CD8-positive, alpha-beta memory T cell (primary cell): ENCODE results near the gene ERI3. TPM values are rescaled to one million over a fixed set of nuclear protein-coding genes. Genes with fewer than 3 reads are reported as not detected.

Source experiments
- CTCF ChIA-PET: fragments of 350-600 bp; sonication (Branson Sonifier 250); formaldehyde crosslinking; loops from one replicate; lab custom pipeline; 2021; ENCODE audit warnings: antibody characterized with exemption; lab: Charles Lee
- POLR2A ChIA-PET: fragments of 350-600 bp; sonication (Branson Sonifier 250); formaldehyde crosslinking; loops from one replicate; lab custom pipeline; 2021; ENCODE audit warnings: antibody characterized with exemption; lab: Charles Lee
- DNase-seq, 5 donors: peaks; one replicate each; pipeline versions ENCODE4 v3.0.0 to v3.0.0-alpha.2; 2020 to 2022; ENCODE audit warnings: mixed read lengths in 1 of 5
- H3K27ac ChIP-seq: one replicate; pipeline ENCODE4 v1.7.0; 2013; ENCODE audit warnings: low read depth, mild to moderate bottlenecking, low read length, moderate library complexity
- H3K27me3 ChIP-seq: 2 replicates; pipeline ENCODE4 v1.7.0; 2013; ENCODE audit warnings: low read length, mild to moderate bottlenecking; ENCODE audit not compliant: insufficient read depth, poor library complexity, severe bottlenecking
- H3K36me3 ChIP-seq: 2 replicates; pipeline ENCODE4 v1.7.0; 2013; ENCODE audit warnings: mild to moderate bottlenecking, low read length, moderate library complexity; ENCODE audit not compliant: insufficient read depth
- H3K4me1 ChIP-seq: 2 replicates; pipeline ENCODE4 v1.7.0; 2013; ENCODE audit warnings: mild to moderate bottlenecking, low read length, moderate library complexity; ENCODE audit not compliant: insufficient read depth
- H3K4me3 ChIP-seq: 2 replicates; pipeline ENCODE4 v1.7.0; 2013; ENCODE audit warnings: mild to moderate bottlenecking, low read length
- H3K9me3 ChIP-seq: 2 replicates; pipeline ENCODE4 v1.7.0; 2013; ENCODE audit warnings: mild to moderate bottlenecking, low read length
- H3K27ac Mint-ChIP-seq, 8 donors: one replicate each; pipeline ENCODE4 v1.8.0; 2020 to 2021; ENCODE audit warnings: mixed read lengths in 8 of 8, mild to moderate bottlenecking in 6 of 8, inconsistent platforms in 3 of 8, moderate library complexity in 3 of 8
- H3K27me3 Mint-ChIP-seq, 2 donors: one replicate each; pipeline ENCODE4 v1.8.0; 2020 to 2021; ENCODE audit warnings: mixed read lengths in 2 of 2, mild to moderate bottlenecking in 1 of 2, moderate library complexity in 1 of 2
- H3K36me3 Mint-ChIP-seq, 3 donors: one replicate each; pipeline ENCODE4 v1.8.0; 2020 to 2021; ENCODE audit warnings: mixed read lengths in 3 of 3, inconsistent platforms in 1 of 3, mild to moderate bottlenecking in 1 of 3
- H3K4me1 Mint-ChIP-seq, 3 donors: one replicate each; pipeline ENCODE4 v1.8.0; 2020 to 2021; ENCODE audit warnings: mixed read lengths in 3 of 3, inconsistent platforms in 1 of 3, mild to moderate bottlenecking in 1 of 3
- H3K4me3 Mint-ChIP-seq, 7 donors: one replicate each; pipeline ENCODE4 v1.8.0; 2020 to 2021; ENCODE audit warnings: mixed read lengths in 7 of 7, mild to moderate bottlenecking in 6 of 7, moderate library complexity in 4 of 7, inconsistent platforms in 2 of 7
- H3K9me3 Mint-ChIP-seq, 5 donors: one replicate each; pipeline ENCODE4 v1.8.0; 2020 to 2022; ENCODE audit warnings: mixed read lengths in 5 of 5, mild to moderate bottlenecking in 3 of 5, moderate library complexity in 2 of 5, inconsistent platforms in 1 of 5
- polyA plus RNA-seq: library from polyadenylated mRNA; unstranded; fragments of 300-500 nt; fragmentation: Illumina TruSeq; gene quantifications from one replicate; pipeline ENCODE4 v1.2.3, GENCODE V29; 2021
- total RNA-seq, 2 experiments: library from RNA; stranded (reverse); gene quantifications; one replicate each; pipeline ENCODE4 v1.2.3, GENCODE V29; 2021

The ERI3 gene
- total and polyA plus RNA-seq, 3 experiments from 2014 or later: 36.1 to 59.9 (median 53.8) TPM

DNA sequence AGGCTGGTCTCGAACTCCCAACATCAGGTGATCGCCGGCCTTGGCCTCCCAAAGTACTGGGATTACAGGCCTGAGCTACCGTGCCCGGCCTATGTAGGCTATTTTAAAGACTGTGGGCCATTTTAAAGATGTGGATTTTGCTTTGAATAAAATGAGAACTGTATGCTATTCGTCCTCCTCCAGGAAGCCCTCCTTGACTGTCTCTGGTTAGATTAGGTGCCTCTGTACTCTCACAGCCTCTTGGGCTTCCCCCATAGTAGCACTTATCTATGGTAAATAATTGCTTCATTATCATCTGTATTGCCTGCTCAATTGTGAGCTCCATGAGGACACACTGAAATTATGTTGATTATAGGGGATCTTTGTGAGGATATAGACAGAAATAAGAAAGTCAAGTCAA is 20.5 kb upstream of the ERI3 start:
- H3K27me3 ChIP-seq: no peaks in the 10 kb centered on the region
- Mint-ChIP-seq H3K4me1 (no peaks in the 10 kb centered on the region), H3K27me3 (no peaks in the 10 kb centered on the region), H3K27ac (no peak overlapping the region), H3K4me3 (no peak overlapping the region), H3K36me3 (no peaks in the 10 kb centered on the region), H3K9me3 (no peaks in the 10 kb centered on the region)
- H3K27ac ChIP-seq: no peak overlapping the region
- no peaks in the 10 kb centered on the region for H3K36me3 ChIP-seq
- ChIA-PET CTCF (no interaction called here), POLR2A (no interaction called here)
- no peak overlapping the region for H3K4me3 ChIP-seq
- no peak for DNase-seq
- no peaks in the 10 kb centered on the region for H3K9me3 ChIP-seq
- no peaks in the 10 kb centered on the region for H3K4me1 ChIP-seq

DNA sequence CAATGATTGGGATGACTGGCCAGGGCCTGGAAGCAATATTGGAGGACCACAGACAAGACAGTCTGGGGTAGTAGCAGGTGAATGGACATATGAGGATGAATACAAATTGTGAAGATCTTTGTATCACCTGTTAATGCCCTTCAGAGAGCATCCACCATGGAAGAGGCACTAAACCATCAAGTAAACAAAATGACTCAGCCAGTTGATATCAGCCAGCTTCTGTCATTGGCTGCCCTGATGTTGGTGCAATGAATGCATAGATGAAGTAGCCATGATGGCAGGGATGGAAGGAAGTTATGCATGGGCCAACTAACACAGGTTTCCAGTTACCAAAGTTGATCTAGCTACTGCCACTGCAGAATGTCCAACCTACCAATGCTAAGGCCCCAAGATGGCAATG is 16.1 kb upstream of the ERI3 start:
- no peak overlapping the region for H3K4me3 Mint-ChIP-seq
- H3K36me3 Mint-ChIP-seq: no peaks in the 10 kb centered on the region
- H3K9me3 Mint-ChIP-seq: no peaks in the 10 kb centered on the region
- POLR2A ChIA-PET: no interaction called here
- H3K4me1 Mint-ChIP-seq: no peaks in the 10 kb centered on the region
- Histone ChIP-seq H3K36me3 (no peaks in the 10 kb centered on the region), H3K27me3 (no peaks in the 10 kb centered on the region), H3K4me1 (no peaks in the 10 kb centered on the region), H3K4me3 (no peak overlapping the region), H3K9me3 (no peaks in the 10 kb centered on the region), H3K27ac (no peak overlapping the region)
- CTCF ChIA-PET: no interaction called here
- peaks cover 2 to 3% of the 10 kb centered on the region in 2 donors for H3K27me3 Mint-ChIP-seq
- DNase-seq: no peak
- H3K27ac Mint-ChIP-seq: no peak overlapping the region

DNA sequence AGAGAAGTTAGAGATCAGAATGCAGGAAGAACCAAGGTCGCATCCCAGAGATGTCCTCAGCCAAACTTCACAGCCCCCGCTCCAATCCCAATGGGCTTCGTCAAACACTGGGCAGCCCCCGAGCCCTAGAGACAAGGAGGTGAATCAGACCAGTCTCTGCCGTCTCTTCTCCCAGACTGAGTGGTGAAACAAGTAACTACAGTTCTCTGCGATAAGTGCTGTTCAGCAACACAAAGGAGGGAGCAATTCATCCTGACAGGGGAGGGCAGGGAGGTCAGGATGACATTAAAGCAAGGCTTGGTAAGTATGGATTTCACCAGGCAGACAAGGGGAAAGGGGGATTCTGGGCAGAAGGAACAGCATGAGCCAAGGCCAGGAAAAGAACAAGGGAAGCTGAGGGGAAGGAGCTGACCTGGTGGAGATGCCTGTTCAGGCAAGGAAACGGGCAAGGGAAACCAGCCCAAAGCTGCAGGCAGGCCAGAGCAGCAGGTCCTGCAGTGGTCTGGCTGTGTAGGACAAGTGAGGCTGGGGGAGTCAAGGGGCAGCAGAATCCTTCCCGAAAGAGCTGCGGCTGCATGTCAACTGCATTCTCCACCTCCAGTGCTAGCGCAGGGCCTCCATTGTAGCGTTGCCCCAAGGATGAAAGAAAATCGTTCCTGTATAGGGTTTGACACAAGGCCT is 13.6 kb upstream of the ERI3 start:
- peaks cover 3% of the 10 kb centered on the region in 2 donors for H3K27me3 Mint-ChIP-seq
- H3K27ac ChIP-seq: no peak overlapping the region
- CTCF ChIA-PET: no interaction called here

DNA sequence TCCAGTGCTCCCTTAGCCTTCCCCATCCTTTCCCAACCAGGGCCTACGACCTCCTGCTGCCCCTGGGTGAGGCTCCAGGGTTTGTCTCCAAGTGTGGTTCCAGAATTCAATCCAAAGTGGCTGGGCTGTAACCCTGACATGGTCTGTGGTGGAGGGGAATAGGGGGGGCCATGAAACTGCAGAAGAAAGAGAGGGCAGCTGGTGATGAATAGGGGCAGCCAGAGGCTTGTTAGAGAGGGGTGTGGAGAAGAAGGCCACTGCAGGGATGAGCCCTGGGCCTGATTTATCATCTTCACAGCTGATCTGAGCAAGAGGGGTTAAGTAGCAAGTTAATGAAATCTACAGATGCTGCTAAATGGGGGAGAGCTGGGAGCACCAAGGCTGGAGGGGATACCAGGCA is 12.9 kb upstream of the ERI3 start:
- Histone ChIP-seq H3K4me1 (no peaks in the 10 kb centered on the region), H3K4me3 (no peak overlapping the region), H3K9me3 (no peaks in the 10 kb centered on the region), H3K36me3 (no peaks in the 10 kb centered on the region), H3K27me3 (no peaks in the 10 kb centered on the region), H3K27ac (no peak overlapping the region)
- Mint-ChIP-seq H3K27ac (peak overlapping the region in 1 of 8 donors; percentile 79), H3K27me3 (peaks cover 3 to 4% of the 10 kb centered on the region in 2 donors), H3K4me3 (no peak overlapping the region), H3K36me3 (no peaks in the 10 kb centered on the region), H3K4me1 (no peaks in the 10 kb centered on the region), H3K9me3 (no peaks in the 10 kb centered on the region)
- DNase-seq: no peak
- ChIA-PET POLR2A (no interaction called here), CTCF (no interaction called here)

More for the DNA sequence above, 13.6 kb upstream of the ERI3 start:
- Mint-ChIP-seq H3K36me3 (no peaks in the 10 kb centered on the region), H3K4me1 (no peaks in the 10 kb centered on the region), H3K9me3 (no peaks in the 10 kb centered on the region), H3K4me3 (no peak overlapping the region), H3K27ac (peak overlapping the region in 1 of 8 donors; percentile 79)
- Histone ChIP-seq H3K4me3 (no peak overlapping the region), H3K4me1 (no peaks in the 10 kb centered on the region), H3K9me3 (no peaks in the 10 kb centered on the region), H3K27me3 (no peaks in the 10 kb centered on the region), H3K36me3 (no peaks in the 10 kb centered on the region)
- DNase-seq: no peak
- POLR2A ChIA-PET: no interaction called here

DNA sequence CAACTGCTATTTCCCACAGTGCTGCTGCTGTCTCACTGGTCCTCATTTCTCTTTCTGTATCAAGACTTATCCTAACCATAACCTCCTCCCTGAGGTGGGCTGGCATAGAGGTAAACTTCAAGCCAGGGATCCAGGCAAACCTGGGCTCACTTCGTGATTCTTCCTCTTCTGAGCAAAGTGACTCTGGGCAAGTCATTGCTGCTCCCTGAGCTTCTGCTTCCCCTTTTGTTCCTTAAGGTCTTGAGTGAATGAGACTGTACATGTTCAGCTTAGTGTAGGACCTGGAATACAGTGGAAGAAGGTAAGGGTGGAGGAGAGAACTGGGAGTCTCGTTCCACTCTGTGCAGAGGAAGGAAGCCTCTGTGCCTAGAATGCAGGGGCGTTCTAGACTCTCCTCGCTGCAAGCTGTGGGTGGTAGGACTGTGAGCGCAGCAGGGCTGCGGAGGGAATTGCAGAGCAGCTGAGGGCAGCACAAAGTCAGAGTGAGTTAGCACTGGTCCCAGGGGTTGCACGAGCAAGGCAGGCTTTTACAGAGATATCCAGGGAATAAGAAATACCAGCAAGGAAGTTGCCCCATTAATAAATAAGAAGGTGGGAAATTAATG is 11.4 kb upstream of the ERI3 start:
- Histone ChIP-seq H3K4me1 (no peaks in the 10 kb centered on the region), H3K27ac (no peak overlapping the region), H3K4me3 (no peak overlapping the region), H3K36me3 (no peaks in the 10 kb centered on the region), H3K27me3 (no peaks in the 10 kb centered on the region), H3K9me3 (no peaks in the 10 kb centered on the region)
- Mint-ChIP-seq H3K36me3 (no peaks in the 10 kb centered on the region), H3K27ac (no peak overlapping the region), H3K27me3 (peaks cover 3 to 4% of the 10 kb centered on the region in 2 donors), H3K9me3 (no peaks in the 10 kb centered on the region), H3K4me3 (no peak overlapping the region), H3K4me1 (no peaks in the 10 kb centered on the region)
- CTCF ChIA-PET: interaction anchor here (0.9 to 1.5 kb wide), 2 partner anchors 229 to 286 kb away, joined by 3 read pairs; no protein-coding TSS in a partner anchor
- POLR2A ChIA-PET: interaction anchor here (0.6 kb wide), 1 partner anchor 356 kb away, joined by 3 read pairs; no protein-coding TSS in a partner anchor
- no peak for DNase-seq

DNA sequence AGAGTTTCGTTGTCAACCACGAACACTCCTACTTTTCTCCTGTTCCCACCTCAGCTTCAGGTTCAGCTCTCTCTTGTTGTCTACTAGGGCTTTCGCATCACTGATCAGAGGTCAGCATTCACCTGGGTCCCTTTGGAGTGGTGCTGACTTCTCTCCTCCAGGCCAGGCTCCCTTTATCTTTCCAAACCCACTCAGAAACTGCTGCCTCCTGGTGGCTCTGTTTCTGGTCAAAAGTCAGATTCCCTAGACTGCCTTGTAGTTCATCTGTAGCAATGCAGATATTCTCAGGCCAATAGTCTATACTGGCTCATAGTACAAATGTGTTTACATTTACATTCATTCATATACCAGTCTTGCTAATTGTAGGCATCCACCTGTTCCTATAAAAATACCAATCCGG is 6.4 kb upstream of the ERI3 start:
- Mint-ChIP-seq H3K27ac (no peak overlapping the region), H3K9me3 (no peaks in the 10 kb centered on the region), H3K27me3 (peaks cover under 1 to 1% of the 10 kb centered on the region in 2 donors), H3K36me3 (no peaks in the 10 kb centered on the region), H3K4me3 (no peak overlapping the region), H3K4me1 (no peaks in the 10 kb centered on the region)
- Histone ChIP-seq H3K9me3 (no peaks in the 10 kb centered on the region), H3K27ac (no peak overlapping the region), H3K27me3 (no peaks in the 10 kb centered on the region), H3K4me3 (no peak overlapping the region), H3K36me3 (no peaks in the 10 kb centered on the region), H3K4me1 (no peaks in the 10 kb centered on the region)
- ChIA-PET CTCF (no interaction called here), POLR2A (no interaction called here)
- DNase-seq: no peak

DNA sequence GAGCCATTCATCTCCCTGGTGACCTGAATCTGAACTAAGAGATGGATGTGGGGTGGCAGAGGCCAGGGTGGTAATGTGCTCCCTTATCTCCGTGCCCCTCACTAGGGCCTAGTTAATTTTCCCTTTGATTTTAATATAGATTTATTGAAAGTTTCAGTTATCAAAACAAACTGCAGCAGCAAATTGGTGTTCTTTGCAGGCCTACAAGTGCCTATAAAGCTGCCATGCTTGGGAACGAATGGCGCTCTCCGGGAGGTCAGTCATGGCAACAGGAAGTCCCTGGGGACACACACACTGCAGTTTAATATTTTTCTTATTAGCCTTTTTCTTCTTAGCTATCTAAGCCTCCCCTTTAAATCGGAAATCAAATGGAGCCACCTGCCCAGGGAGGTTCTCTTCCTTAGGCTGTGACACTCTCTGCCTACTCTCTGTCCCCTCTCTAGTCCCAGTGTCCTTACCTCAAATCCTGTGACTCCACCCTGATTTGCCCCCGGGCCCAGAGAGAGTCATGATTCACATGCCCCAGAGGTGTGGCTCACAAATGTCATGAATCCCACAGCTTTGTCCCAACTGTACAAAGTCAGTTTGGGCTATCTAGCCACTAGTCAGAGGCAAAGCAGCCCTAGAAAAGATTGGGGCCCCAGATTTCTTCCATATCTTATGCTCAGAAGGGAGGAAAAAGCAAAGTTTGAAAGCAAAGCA is 4.3 kb upstream of the ERI3 start:
- no peaks in the 10 kb centered on the region for H3K36me3 ChIP-seq

DNA sequence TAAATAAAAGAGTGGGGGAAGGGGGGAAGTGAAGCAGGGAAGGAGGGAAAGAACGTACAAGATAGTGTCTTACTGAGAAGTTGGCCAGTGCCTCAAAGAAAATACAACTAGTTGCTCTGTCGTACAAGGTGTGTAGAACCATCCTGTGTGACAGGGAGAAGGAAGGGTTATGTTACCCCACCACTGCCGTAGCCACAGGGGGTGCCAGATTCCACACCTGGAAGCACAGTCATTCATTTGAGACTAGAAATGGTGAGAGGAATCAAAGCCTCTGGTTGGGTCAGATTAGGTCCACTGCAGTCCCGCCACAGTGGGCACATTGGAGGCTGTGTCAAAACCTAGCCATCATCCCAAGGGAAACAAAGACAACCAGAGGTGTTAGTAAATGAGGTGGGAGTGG is 2.7 kb upstream of the ERI3 start:
- no peak overlapping the region for H3K4me3 Mint-ChIP-seq
- peaks cover 0 to 1% of the 10 kb centered on the region in 2 donors for H3K27me3 Mint-ChIP-seq
- peaks cover 0 to 6% (median 0%) of the 10 kb centered on the region in 3 donors for H3K36me3 Mint-ChIP-seq
- ChIA-PET POLR2A (no interaction called here), CTCF (no interaction called here)
- Histone ChIP-seq H3K9me3 (no peaks in the 10 kb centered on the region), H3K4me1 (peaks cover 21% of the 10 kb centered on the region), H3K4me3 (no peak overlapping the region), H3K36me3 (no peaks in the 10 kb centered on the region), H3K27me3 (no peaks in the 10 kb centered on the region), H3K27ac (no peak overlapping the region)
- no peak overlapping the region for H3K27ac Mint-ChIP-seq
- no peaks in the 10 kb centered on the region for H3K9me3 Mint-ChIP-seq
- DNase-seq: no peak
- H3K4me1 Mint-ChIP-seq: peaks cover 22 to 29% (median 27%) of the 10 kb centered on the region in 3 donors

More for the DNA sequence above, 4.3 kb upstream of the ERI3 start:
- ChIA-PET CTCF (no interaction called here), POLR2A (no interaction called here)
- H3K9me3 ChIP-seq: no peaks in the 10 kb centered on the region
- H3K27me3 ChIP-seq: no peaks in the 10 kb centered on the region
- H3K4me3 ChIP-seq: no peak overlapping the region
- H3K4me1 ChIP-seq: peaks cover 9% of the 10 kb centered on the region
- no peak overlapping the region for H3K4me3 Mint-ChIP-seq
- H3K27me3 Mint-ChIP-seq: peaks cover 0 to 2% of the 10 kb centered on the region in 2 donors
- peak overlapping the region in 1 of 8 donors; percentile 87 for H3K27ac Mint-ChIP-seq
- DNase-seq: no peak
- H3K27ac ChIP-seq: no peak overlapping the region
- H3K36me3 Mint-ChIP-seq: peaks cover 0 to 5% (median 0%) of the 10 kb centered on the region in 3 donors
- no peaks in the 10 kb centered on the region for H3K9me3 Mint-ChIP-seq
- peaks cover 10 to 12% (median 11%) of the 10 kb centered on the region in 3 donors for H3K4me1 Mint-ChIP-seq
